ENCODE results near the gene ENPEP. TPM values are rescaled to one million over a fixed set of nuclear protein-coding genes. Genes with fewer than 3 reads are reported as not detected.

ENPEP gene
- total RNA-seq, 6 experiments from 2014 or later, result 15.5 to 28.7 (median 24.7) TPM

GRCh38 chr4:110442788-110443187 is 33.2 kb upstream of the ENPEP start:
- no peaks in the 10 kb centered on the region for H3K27me3 ChIP-seq
- H3K4me3 ChIP-seq, result no peak overlapping the region
- H3K4me1 ChIP-seq, result no peaks in the 10 kb centered on the region
- intact Hi-C loops (cut with DNase I), result no loop called here
- no peak for TF ChIP-seq CTCF (IDR thresholded peaks at IDR 0.05)
- TF ChIP-seq POLR2A (IDR thresholded peaks at IDR 0.05), result no peak
- no peak for DNase-seq
- no peak overlapping the region for H3K27ac ChIP-seq
- 100% methylated on average over 2 of the region's 2 CpGs for WGBS (ENCODE audit: insufficient coverage, low coverage, low lambda C conversion rate, missing lambda C conversion rate)
- no peak for ATAC-seq
- H3K36me3 ChIP-seq, result no peaks in the 10 kb centered on the region
- H3K9me3 ChIP-seq, result no peaks in the 10 kb centered on the region

- H3K4me1 ChIP-seq, result peaks cover 0 to 15% (median 4%) of the 10 kb centered on the region in 4 donors
- DNase-seq (peak; percentile 35 to 83 (median 60)), ATAC-seq (peak; percentile 93 to 98 (median 94))
- no peaks in the 10 kb centered on the region for H3K36me3 ChIP-seq
- peak overlapping the region in 2 of 3 donors; percentile 51 to 55 for H3K27ac ChIP-seq
- WGBS (ENCODE audit: insufficient coverage, low coverage, low lambda C conversion rate, missing lambda C conversion rate), result 41% methylated on average over 2 of the region's 2 CpGs
- no peak overlapping the region for H3K4me3 ChIP-seq
- TF ChIP-seq POLR2A (IDR thresholded peaks at IDR 0.05) (no peak), CTCF (IDR thresholded peaks at IDR 0.05) (no peak)
- H3K27me3 ChIP-seq, result no peaks in the 10 kb centered on the region
- intact Hi-C loops (cut with DNase I), result no loop called here
- H3K9me3 ChIP-seq, result no peaks in the 10 kb centered on the region
Observed at GRCh38 chr4:110449947-110450346, 26.0 kb upstream of the ENPEP start.

- 33% methylated on average over 1 of the region's 2 CpGs for WGBS (ENCODE audit: insufficient coverage, low coverage, low lambda C conversion rate, missing lambda C conversion rate)
- no peaks in the 10 kb centered on the region for H3K27me3 ChIP-seq
- H3K9me3 ChIP-seq, result no peaks in the 10 kb centered on the region
- DNase-seq (no peak), ATAC-seq (no peak)
- no peak overlapping the region for H3K27ac ChIP-seq
- H3K4me1 ChIP-seq, result peaks cover 0 to 15% (median 4%) of the 10 kb centered on the region in 4 donors
- TF ChIP-seq CTCF (IDR thresholded peaks at IDR 0.05) (no peak), POLR2A (IDR thresholded peaks at IDR 0.05) (no peak)
- H3K4me3 ChIP-seq, result no peak overlapping the region
- H3K36me3 ChIP-seq, result no peaks in the 10 kb centered on the region
- intact Hi-C loops (cut with DNase I), result no loop called here
Observed at GRCh38 chr4:110452546-110452945, 23.4 kb upstream of the ENPEP start.

GRCh38 chr4:110454441-110454840 is 21.5 kb upstream of the ENPEP start:
- no peak overlapping the region for H3K4me3 ChIP-seq
- DNase-seq (no peak), ATAC-seq (no peak)
- H3K4me1 ChIP-seq, result peaks cover 0 to 9% (median 3%) of the 10 kb centered on the region in 4 donors
- no peaks in the 10 kb centered on the region for H3K9me3 ChIP-seq
- 58% methylated on average over 2 of the region's 2 CpGs for WGBS (ENCODE audit: insufficient coverage, low coverage, low lambda C conversion rate, missing lambda C conversion rate)
- no peak for TF ChIP-seq CTCF (IDR thresholded peaks at IDR 0.05)
- TF ChIP-seq POLR2A (IDR thresholded peaks at IDR 0.05), result no peak
- H3K27me3 ChIP-seq, result no peaks in the 10 kb centered on the region
- H3K36me3 ChIP-seq, result no peaks in the 10 kb centered on the region
- intact Hi-C loops (cut with DNase I), result no loop called here
- H3K27ac ChIP-seq, result no peak overlapping the region
